ENCODE results near the gene LRMDA. TPM values are rescaled to one million over a fixed set of nuclear protein-coding genes. Genes with fewer than 3 reads are reported as not detected.

The LRMDA gene
- total and polyA plus RNA-seq, 10 of the 15 experiments (the other 5 are each of a cell fraction or from before 2014, with no cell fraction given) = 0.07 to 0.54 (median 0.29) TPM; not detected in 4

DNA sequence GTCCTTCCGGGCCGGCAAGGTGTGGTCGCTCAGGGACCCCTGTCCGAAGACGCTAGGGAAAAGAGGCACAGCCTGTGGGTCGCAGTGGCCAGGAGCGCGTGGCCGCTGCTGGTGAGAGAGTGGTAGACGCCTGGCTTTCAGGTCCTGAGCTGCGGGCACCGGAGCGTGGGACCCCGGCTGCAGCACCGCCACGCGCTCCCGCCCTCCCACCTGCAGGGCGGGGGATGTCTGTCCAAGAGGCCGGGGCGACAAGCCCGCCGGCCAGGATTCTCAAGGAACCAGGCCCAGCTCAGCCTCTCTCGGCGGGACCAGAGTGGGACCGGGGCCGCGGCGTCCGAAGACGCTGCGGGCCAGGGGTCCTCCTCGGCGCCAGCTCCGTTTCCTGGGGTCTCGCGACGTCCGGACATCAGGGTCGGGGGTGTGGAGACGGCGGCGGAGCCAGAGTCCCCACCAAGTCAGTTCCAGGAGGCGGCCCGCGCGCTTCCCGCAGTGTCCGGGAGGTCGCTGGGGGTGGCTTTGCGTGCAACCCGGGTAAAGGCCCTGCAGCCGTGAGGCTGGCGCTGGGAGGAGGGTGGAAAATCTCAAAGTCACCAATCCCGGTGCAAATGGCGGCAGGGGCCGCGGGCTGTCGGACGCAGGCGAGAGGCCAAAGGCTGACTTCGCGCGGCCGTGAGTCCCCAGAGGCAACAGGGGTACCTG is 35.3 kb upstream of the LRMDA start:
- Histone ChIP-seq H3K27me3 (replicated peaks in 1 of 2; ENCODE audit: control insufficient read depth in 2 of 2, insufficient read depth in 2 of 2, low read length in 1 of 2) (peaks cover 1 to 15% of the 10 kb centered on the region in 2 experiments; a peak in 3 of 4 replicates), H3K9ac (ENCODE audit: control insufficient read depth, insufficient read depth, low read length) (no peak overlapping the region), H3K4me3 (no peak overlapping the region), H4K20me1 (ENCODE audit: control insufficient read depth, insufficient read depth) (no peaks in the 10 kb centered on the region; the same call in 1 of the 2 replicates), H3K36me3 (ENCODE audit: control insufficient read depth in 2 of 2, insufficient read depth in 2 of 2, low read length in 1 of 2) (no peaks in the 10 kb centered on the region), H3K9me3 (replicated peaks; ENCODE audit: control insufficient read depth, insufficient read depth, low read length) (no peaks in the 10 kb centered on the region; the same call in 2 of the 3 replicates), H3K27ac (ENCODE audit: control insufficient read depth, insufficient read depth) (no peak overlapping the region), H3K4me1 (ENCODE audit: control insufficient read depth, insufficient read depth, low read length) (no peaks in the 10 kb centered on the region; the same call in 1 of the 2 replicates), H3K79me2 (ENCODE audit: control insufficient read depth, insufficient read depth, low read length) (no peaks in the 10 kb centered on the region), H3K4me2 (ENCODE audit: control insufficient read depth, insufficient read depth) (no peak overlapping the region), H2AFZ (ENCODE audit: control insufficient read depth, low read depth, low read length) (no peak overlapping the region)
- intact Hi-C loops (cut with micrococcal nuclease; ENCODE audit: unreplicated experiment) (no loop called here), in situ Hi-C loops (cut with MboI) (loop anchor here (25.0 kb wide), 2 partner anchors 641 to 1141 kb away; no protein-coding TSS in a partner anchor)
- ChIA-PET RAD21 (ENCODE audit: unreplicated experiment) (interaction anchor here (0.6 to 1.2 kb wide), 3 partner anchors 14 to 907 kb away, joined by 3 read pairs; no protein-coding TSS in a partner anchor), SMC1A (ENCODE audit: uncharacterized antibody, unreplicated experiment) (no interaction called here), POLR2A (no interaction called here), CTCF (interaction anchor here (0.5 to 1.4 kb wide), 6 partner anchors 100 to 907 kb away, joined by 3 to 5 read pairs (median 3); no protein-coding TSS in a partner anchor)
- no TSS peak for BruUV-seq (replicated peaks)
- no peak for DNase-seq (ENCODE audit: low read depth, low spot score)
- ATAC-seq = no peak
- whole genome bisulfite sequencing (ENCODE audit: insufficient coverage, insufficient replicate concordance, low lambda C conversion rate, missing lambda C conversion rate) = 37% methylated on average over 56 of the region's 65 CpGs
- FAIRE-seq = no peak
- TF ChIP-seq CREM (IDR thresholded peaks at IDR 0.05; ENCODE audit: low read depth) (no peak), MYC (IDR thresholded peaks at IDR 0.05; ENCODE audit: insufficient read depth, insufficient read length, insufficient replicate concordance, low read length, severe bottlenecking) (no peak), NRF1 (conservative IDR thresholded peaks at IDR 0.05; ENCODE audit: low read depth, low read length) (no peak), SREBF1 (IDR thresholded peaks at IDR 0.05; ENCODE audit: low read length) (no peak), TBL1XR1 (IDR thresholded peaks at IDR 0.05; ENCODE audit: low read depth, low read length) (no peak), EZH2 (IDR thresholded peaks at IDR 0.05; ENCODE audit: borderline replicate concordance, control insufficient read depth, low read depth, low read length) (no peak), SIX5 (IDR thresholded peaks at IDR 0.05; ENCODE audit: low read depth, low read length, severe bottlenecking) (no peak), IKZF1 (conservative IDR thresholded peaks at IDR 0.05) (no peak), FOXK2 (IDR thresholded peaks at IDR 0.05) (no peak), YY1 (IDR thresholded peaks at IDR 0.05; ENCODE audit: low read depth, low read length) (no peak), NR2C2 (IDR thresholded peaks at IDR 0.05; ENCODE audit: borderline replicate concordance, control insufficient read depth, insufficient read length, low read depth) (no peak)
- TF ChIP-seq, protein P1, sequence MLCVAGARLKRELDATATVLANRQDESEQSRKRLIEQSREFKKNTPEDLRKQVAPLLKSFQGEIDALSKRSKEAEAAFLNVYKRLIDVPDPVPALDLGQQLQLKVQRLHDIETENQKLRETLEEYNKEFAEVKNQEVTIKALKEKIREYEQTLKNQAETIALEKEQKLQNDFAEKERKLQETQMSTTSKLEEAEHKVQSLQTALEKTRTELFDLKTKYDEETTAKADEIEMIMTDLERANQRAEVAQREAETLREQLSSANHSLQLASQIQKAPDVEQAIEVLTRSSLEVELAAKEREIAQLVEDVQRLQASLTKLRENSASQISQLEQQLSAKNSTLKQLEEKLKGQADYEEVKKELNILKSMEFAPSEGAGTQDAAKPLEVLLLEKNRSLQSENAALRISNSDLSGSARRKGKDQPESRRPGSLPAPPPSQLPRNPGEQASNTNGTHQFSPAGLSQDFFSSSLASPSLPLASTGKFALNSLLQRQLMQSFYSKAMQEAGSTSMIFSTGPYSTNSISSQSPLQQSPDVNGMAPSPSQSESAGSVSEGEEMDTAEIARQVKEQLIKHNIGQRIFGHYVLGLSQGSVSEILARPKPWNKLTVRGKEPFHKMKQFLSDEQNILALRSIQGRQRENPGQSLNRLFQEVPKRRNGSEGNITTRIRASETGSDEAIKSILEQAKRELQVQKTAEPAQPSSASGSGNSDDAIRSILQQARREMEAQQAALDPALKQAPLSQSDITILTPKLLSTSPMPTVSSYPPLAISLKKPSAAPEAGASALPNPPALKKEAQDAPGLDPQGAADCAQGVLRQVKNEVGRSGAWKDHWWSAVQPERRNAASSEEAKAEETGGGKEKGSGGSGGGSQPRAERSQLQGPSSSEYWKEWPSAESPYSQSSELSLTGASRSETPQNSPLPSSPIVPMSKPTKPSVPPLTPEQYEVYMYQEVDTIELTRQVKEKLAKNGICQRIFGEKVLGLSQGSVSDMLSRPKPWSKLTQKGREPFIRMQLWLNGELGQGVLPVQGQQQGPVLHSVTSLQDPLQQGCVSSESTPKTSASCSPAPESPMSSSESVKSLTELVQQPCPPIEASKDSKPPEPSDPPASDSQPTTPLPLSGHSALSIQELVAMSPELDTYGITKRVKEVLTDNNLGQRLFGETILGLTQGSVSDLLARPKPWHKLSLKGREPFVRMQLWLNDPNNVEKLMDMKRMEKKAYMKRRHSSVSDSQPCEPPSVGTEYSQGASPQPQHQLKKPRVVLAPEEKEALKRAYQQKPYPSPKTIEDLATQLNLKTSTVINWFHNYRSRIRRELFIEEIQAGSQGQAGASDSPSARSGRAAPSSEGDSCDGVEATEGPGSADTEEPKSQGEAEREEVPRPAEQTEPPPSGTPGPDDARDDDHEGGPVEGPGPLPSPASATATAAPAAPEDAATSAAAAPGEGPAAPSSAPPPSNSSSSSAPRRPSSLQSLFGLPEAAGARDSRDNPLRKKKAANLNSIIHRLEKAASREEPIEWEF (IDR thresholded peaks at IDR 0.05; ENCODE audit: insufficient replicate concordance, low read depth, low read length) = no peak
- TF ChIP-seq, protein P2, sequence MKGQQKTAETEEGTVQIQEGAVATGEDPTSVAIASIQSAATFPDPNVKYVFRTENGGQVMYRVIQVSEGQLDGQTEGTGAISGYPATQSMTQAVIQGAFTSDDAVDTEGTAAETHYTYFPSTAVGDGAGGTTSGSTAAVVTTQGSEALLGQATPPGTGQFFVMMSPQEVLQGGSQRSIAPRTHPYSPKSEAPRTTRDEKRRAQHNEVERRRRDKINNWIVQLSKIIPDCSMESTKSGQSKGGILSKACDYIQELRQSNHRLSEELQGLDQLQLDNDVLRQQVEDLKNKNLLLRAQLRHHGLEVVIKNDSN (IDR thresholded peaks at IDR 0.05; ENCODE audit: borderline replicate concordance, extremely low read length, insufficient read depth, low read depth, low read length) = no peak
- TF ChIP-seq, protein P3, sequence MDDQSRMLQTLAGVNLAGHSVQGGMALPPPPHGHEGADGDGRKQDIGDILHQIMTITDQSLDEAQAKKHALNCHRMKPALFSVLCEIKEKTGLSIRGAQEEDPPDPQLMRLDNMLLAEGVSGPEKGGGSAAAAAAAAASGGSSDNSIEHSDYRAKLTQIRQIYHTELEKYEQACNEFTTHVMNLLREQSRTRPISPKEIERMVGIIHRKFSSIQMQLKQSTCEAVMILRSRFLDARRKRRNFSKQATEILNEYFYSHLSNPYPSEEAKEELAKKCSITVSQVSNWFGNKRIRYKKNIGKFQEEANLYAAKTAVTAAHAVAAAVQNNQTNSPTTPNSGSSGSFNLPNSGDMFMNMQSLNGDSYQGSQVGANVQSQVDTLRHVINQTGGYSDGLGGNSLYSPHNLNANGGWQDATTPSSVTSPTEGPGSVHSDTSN (IDR thresholded peaks at IDR 0.05; ENCODE audit: insufficient replicate concordance, low read depth, low read length) = no peak

Data from GM12878 (cell line).